Large intestine (tissue), 1 donor: ENCODE data around the gene GPR158. TPM values are rescaled to one million over a fixed set of nuclear protein-coding genes. Genes with fewer than 3 reads are reported as not detected.

Experiments used
- polyA plus RNA-seq: library from polyadenylated mRNA; unstranded; fragments of 120-200 nt; gene quantifications from one replicate; pipeline ENCODE4 v1.2.1, GENCODE V29; 2013

Gene GPR158
- polyA plus RNA-seq, 1 donor = 0.33 TPM

Other genes with a start within 250 kb of the GPR158 start
- 34.3 TPM for gene PRTFDC1, start 222.4 kb upstream of the GPR158 start, polyA plus RNA-seq
- 2.6 TPM for gene ENKUR, start 158.8 kb upstream of the GPR158 start, polyA plus RNA-seq
- gene THNSL1, start 158.4 kb upstream of the GPR158 start, polyA plus RNA-seq = 7.8 TPM